Gastroesophageal sphincter (tissue), 4 donors: Measurements from ENCODE around the gene PANX2. TPM values are rescaled to one million over a fixed set of nuclear protein-coding genes. Genes with fewer than 3 reads are reported as not detected.

ENCODE experiments used
- ATAC-seq: fragments of 150-250 bp; one replicate; pipeline ENCODE4 v1.9.1; 2016; ENCODE audit warnings: mild to moderate bottlenecking, moderate library complexity
- H3K27ac ChIP-seq, 4 donors: fragments of 200-600 bp; sonication (generic) in 3 of 4; 1 replicate in 3 of 4; 2 replicates in 1 of 4; pipeline ENCODE4 v1.5.1; 2016 to 2019
- H3K27me3 ChIP-seq: fragments of 200-600 bp; sonication (generic); one replicate; pipeline ENCODE4 v1.5.1; 2019
- H3K36me3 ChIP-seq, 2 donors: fragments of 200-600 bp; sonication (generic); one replicate each; pipeline ENCODE4 v1.5.1; 2019; ENCODE audit warnings: control low read depth in 1 of 2
- H3K4me1 ChIP-seq, 3 donors: fragments of 200-600 bp; sonication (generic); 1 replicate in 2 of 3; 2 replicates in 1 of 3; pipeline ENCODE4 v1.5.1; 2016 to 2019; ENCODE audit warnings: control low read depth in 2 of 3
- H3K4me3 ChIP-seq, 2 donors: fragments of 200-600 bp; sonication (generic); one replicate each; pipeline ENCODE4 v1.5.1; 2019; ENCODE audit warnings: mild to moderate bottlenecking in 1 of 2, moderate library complexity in 1 of 2
- H3K9me3 ChIP-seq, 3 donors: fragments of 200-600 bp; sonication (generic); one replicate each; pipeline ENCODE4 v1.5.1; 2017 to 2019; ENCODE audit warnings: control low read depth in 2 of 3
- CTCF ChIP-seq, 4 experiments: fragments of 200-600 bp in 2 of 4; fragments of 450-650 bp in 2 of 4; sonication (generic) in 1 of 4; IDR thresholded peaks; one replicate each; pipeline ENCODE4 v1.5.1; 2017 to 2019; ENCODE audit warnings: antibody characterized with exemption in 4 of 4, mild to moderate bottlenecking in 2 of 4, moderate library complexity in 2 of 4
- EP300 ChIP-seq: sonication (generic); formaldehyde crosslinking; IDR thresholded peaks from one replicate; pipeline ENCODE4 v1.6.1; 2017; ENCODE audit warnings: antibody characterized with exemption, mild to moderate bottlenecking
- POLR2A ChIP-seq, 2 donors: fragments of 450-650 bp; IDR thresholded peaks; one replicate each; pipeline ENCODE4 v1.6.1; 2017; ENCODE audit warnings: antibody characterized with exemption in 2 of 2, mild to moderate bottlenecking in 2 of 2, moderate library complexity in 1 of 2
- POLR2AphosphoS5 ChIP-seq: sonication (generic); formaldehyde crosslinking; IDR thresholded peaks from one replicate; pipeline ENCODE4 v1.6.1; 2017; ENCODE audit warnings: antibody characterized with exemption
- WGBS, 2 donors: methylation state at CpG; one replicate each; pipeline ENCODE4 v1.1.5; 2018; ENCODE audit warnings: low coverage in 1 of 2; 5-methylcytosine and 5-hydroxymethylcytosine counted together
- total RNA-seq, 4 donors: library from RNA; depleted of rRNA; stranded (reverse); fragments of >200 nt; gene quantifications; one replicate each; pipeline ENCODE4 v1.1.0, GENCODE V29; 2016

Gene PANX2
- total RNA-seq, 4 donors from 2014 or later: 0.13 to 0.46 TPM; not detected in 2

- 97 to 100% methylated on average over 2 to 7 of the region's 11 CpGs for WGBS, 2 donors
- no peak for ATAC-seq
- Histone ChIP-seq H3K36me3 (peaks cover 0 to 5% of the 10 kb centered on the region in 2 donors), H3K27ac (no peak overlapping the region), H3K9me3 (no peaks in the 10 kb centered on the region), H3K27me3 (no peaks in the 10 kb centered on the region), H3K4me3 (no peak overlapping the region), H3K4me1 (peaks cover 0 to 90% (median 37%) of the 10 kb centered on the region in 3 donors)
- TF ChIP-seq EP300: no peak
- no peak for TF ChIP-seq CTCF (IDR thresholded peaks at IDR 0.05)
- TF ChIP-seq POLR2A (IDR thresholded peaks at IDR 0.05): no peak
- TF ChIP-seq POLR2AphosphoS5: no peak
Observed at GRCh38 chr22:50188356-50188755, 17.8 kb downstream of the PANX2 start.

- Histone ChIP-seq H3K9me3 (no peaks in the 10 kb centered on the region), H3K4me3 (no peak overlapping the region), H3K36me3 (peaks cover 0 to 15% of the 10 kb centered on the region in 2 donors), H3K27ac (peak overlapping the region in 3 of 4 donors; percentile 76 to 83 (median 78)), H3K27me3 (no peaks in the 10 kb centered on the region), H3K4me1 (peaks cover 0 to 81% (median 34%) of the 10 kb centered on the region in 3 donors)
- no peak for ATAC-seq
- no peak for TF ChIP-seq POLR2AphosphoS5
- no peak for TF ChIP-seq EP300
- no peak for TF ChIP-seq CTCF (IDR thresholded peaks at IDR 0.05)
- TF ChIP-seq POLR2A (IDR thresholded peaks at IDR 0.05): no peak
- WGBS, 2 donors: 70 to 93% methylated on average over 2 to 3 of the region's 20 CpGs
Observed at GRCh38 chr22:50189184-50189848, 18.8 kb downstream of the PANX2 start.

DNA sequence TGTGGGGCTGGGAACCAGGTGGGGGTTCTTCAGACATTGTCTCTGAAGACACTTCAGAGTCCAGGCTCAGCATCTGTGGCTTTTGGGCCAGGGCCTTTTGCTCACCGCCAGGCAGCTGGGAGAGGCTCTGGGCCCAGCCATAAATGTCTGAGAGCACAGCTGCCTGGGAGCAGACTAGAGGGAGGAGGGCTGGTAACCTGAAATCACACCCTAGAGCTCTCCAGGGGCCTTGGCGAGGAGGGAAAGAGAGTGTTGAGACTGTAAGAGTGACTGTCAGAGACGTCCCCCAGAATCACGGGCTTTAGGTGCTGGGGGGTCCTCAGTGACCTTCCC, 19.3 kb downstream of the PANX2 start:
- no peak for TF ChIP-seq POLR2A (IDR thresholded peaks at IDR 0.05)
- no peak for TF ChIP-seq POLR2AphosphoS5
- no peak for TF ChIP-seq CTCF (IDR thresholded peaks at IDR 0.05)
- TF ChIP-seq EP300: no peak
- no peaks in the 10 kb centered on the region for H3K9me3 ChIP-seq
- H3K27ac ChIP-seq: peak overlapping the region in 3 of 4 donors; percentile 76 to 83 (median 78)
- no peaks in the 10 kb centered on the region for H3K27me3 ChIP-seq
- peak; percentile 0 for ATAC-seq
- H3K4me1 ChIP-seq: peaks cover 0 to 76% (median 30%) of the 10 kb centered on the region in 3 donors
- H3K4me3 ChIP-seq: peak overlapping the region; percentile 23 to 48
- H3K36me3 ChIP-seq: peaks cover 0 to 20% of the 10 kb centered on the region in 2 donors
- 0% methylated on average over 3 of the region's 4 CpGs; no CpG with 5 or more reads in 1 of the 2 donors for WGBS, 2 donors

DNA sequence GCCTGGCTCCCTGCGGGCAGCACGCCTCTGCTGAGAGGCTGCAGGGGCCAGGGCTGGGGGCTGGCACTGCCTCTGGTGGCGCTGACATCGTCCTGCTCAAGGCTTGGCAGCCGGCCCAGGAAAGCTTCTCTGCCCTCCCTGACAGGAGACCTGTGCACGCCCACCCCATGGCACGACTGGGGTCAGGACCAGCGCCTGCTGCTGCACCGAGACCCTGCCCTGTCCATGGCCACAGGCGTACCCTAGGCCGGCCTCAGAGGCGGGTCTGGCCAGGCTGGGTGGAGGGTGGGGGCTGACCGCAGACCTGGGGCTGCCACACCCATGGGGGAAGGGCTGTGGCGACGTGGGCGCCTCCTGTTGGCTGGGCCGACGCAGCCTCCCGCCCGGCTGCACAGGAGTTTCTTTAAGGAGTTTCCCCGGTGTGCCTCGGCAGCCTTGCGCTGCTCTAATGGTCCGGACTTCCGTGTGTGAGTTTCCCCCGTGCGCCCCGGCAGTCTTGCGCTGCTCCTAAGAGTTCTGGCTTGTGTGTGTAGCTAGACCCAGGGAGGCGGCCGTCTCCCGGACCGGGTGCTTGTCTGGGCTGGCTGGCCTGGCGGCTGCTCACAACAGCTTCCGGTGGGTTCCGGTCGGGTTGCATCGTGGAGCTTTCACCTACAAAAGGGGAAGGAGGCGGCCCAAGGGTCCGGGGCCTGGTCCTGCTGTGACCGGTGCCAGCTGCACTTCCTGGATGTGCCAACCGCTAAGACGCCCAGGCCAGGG, 19.8 kb downstream of the PANX2 start:
- Histone ChIP-seq H3K27me3 (no peaks in the 10 kb centered on the region), H3K27ac (peak overlapping the region; percentile 3 to 83 (median 77)), H3K36me3 (peaks cover 0 to 25% of the 10 kb centered on the region in 2 donors), H3K4me1 (peaks cover 0 to 71% (median 30%) of the 10 kb centered on the region in 3 donors), H3K4me3 (peak overlapping the region; percentile 23 to 48), H3K9me3 (no peaks in the 10 kb centered on the region)
- WGBS, 2 donors: 33% methylated on average over 1 of the region's 43 CpGs; no CpG with 5 or more reads in 1 of the 2 donors
- ATAC-seq: peak; percentile 68
- TF ChIP-seq CTCF (IDR thresholded peaks at IDR 0.05) (peak in 1 of 4 experiments; percentile 66), EP300 (no peak)
